ENCODE results near the gene TMEM212.

Gene TMEM212

DNA sequence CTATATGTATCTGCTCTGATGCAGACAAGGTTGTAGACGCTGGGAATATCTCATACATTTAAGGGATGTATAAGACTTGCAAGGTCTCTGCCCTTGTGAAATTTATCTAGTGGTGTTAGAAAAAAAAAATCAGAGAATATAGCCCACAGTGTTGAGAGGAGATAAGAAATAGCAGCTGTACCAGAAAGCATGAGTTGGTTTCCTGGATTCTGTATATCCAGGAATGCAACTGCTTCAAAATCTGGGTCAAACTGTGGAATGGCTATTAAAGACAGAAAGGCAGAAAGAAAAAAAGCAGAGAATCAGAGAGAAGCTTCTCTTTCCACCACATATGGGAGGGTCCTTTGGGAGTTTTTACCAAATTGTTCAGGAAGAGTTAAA lies 1.5 kb upstream of the TMEM212 start:
- TF ChIP-seq, protein P1, sequence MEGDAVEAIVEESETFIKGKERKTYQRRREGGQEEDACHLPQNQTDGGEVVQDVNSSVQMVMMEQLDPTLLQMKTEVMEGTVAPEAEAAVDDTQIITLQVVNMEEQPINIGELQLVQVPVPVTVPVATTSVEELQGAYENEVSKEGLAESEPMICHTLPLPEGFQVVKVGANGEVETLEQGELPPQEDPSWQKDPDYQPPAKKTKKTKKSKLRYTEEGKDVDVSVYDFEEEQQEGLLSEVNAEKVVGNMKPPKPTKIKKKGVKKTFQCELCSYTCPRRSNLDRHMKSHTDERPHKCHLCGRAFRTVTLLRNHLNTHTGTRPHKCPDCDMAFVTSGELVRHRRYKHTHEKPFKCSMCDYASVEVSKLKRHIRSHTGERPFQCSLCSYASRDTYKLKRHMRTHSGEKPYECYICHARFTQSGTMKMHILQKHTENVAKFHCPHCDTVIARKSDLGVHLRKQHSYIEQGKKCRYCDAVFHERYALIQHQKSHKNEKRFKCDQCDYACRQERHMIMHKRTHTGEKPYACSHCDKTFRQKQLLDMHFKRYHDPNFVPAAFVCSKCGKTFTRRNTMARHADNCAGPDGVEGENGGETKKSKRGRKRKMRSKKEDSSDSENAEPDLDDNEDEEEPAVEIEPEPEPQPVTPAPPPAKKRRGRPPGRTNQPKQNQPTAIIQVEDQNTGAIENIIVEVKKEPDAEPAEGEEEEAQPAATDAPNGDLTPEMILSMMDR (IDR thresholded peaks at IDR 0.05; ENCODE audit: poor library complexity, severe bottlenecking) = no peak
- Histone ChIP-seq H3K9me3 (ENCODE audit: severe bottlenecking) (no peaks in the 10 kb centered on the region), H3K27ac (ENCODE audit: poor library complexity, severe bottlenecking) (no peak overlapping the region), H3K4me3 (ENCODE audit: severe bottlenecking) (no peak overlapping the region), H3K4me1 (ENCODE audit: insufficient read depth, poor library complexity, severe bottlenecking) (no peaks in the 10 kb centered on the region), H3K27me3 (ENCODE audit: insufficient read depth, poor library complexity, severe bottlenecking) (no peaks in the 10 kb centered on the region), H3K36me3 (ENCODE audit: low read depth) (no peaks in the 10 kb centered on the region)
- DNase-seq (ENCODE audit: low spot score) = no peak
- no peak for ATAC-seq (ENCODE audit: low read depth)

DNA sequence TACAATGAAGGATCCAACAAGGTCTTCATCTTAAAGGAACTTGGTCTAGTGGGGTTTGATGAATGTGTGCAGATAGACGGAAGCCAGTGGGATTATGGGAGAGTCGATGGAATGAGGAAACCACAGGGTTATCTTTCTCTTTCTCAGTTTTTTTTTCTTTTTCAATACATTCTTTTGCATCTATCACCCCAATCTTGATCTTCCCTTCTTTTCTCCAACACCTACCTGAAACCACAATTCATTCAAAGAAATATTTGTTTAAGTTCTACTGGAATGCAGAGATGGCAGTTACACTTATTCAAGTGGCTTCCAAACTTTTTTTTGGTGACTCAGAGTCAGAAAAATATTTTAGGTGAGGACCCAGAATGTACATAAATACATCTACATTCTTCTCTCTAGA lies 1.7 kb downstream of the TMEM212 start:
- no peak for DNase-seq (ENCODE audit: low spot score)
- Histone ChIP-seq H3K4me1 (ENCODE audit: insufficient read depth, poor library complexity, severe bottlenecking) (no peaks in the 10 kb centered on the region), H3K27me3 (ENCODE audit: insufficient read depth, poor library complexity, severe bottlenecking) (no peaks in the 10 kb centered on the region), H3K36me3 (ENCODE audit: low read depth) (no peaks in the 10 kb centered on the region), H3K4me3 (ENCODE audit: severe bottlenecking) (no peak overlapping the region), H3K27ac (ENCODE audit: poor library complexity, severe bottlenecking) (no peak overlapping the region), H3K9me3 (ENCODE audit: severe bottlenecking) (no peaks in the 10 kb centered on the region)
- TF ChIP-seq, protein P1 (IDR thresholded peaks at IDR 0.05; ENCODE audit: poor library complexity, severe bottlenecking) = no peak
- no peak for ATAC-seq (ENCODE audit: low read depth)

DNA sequence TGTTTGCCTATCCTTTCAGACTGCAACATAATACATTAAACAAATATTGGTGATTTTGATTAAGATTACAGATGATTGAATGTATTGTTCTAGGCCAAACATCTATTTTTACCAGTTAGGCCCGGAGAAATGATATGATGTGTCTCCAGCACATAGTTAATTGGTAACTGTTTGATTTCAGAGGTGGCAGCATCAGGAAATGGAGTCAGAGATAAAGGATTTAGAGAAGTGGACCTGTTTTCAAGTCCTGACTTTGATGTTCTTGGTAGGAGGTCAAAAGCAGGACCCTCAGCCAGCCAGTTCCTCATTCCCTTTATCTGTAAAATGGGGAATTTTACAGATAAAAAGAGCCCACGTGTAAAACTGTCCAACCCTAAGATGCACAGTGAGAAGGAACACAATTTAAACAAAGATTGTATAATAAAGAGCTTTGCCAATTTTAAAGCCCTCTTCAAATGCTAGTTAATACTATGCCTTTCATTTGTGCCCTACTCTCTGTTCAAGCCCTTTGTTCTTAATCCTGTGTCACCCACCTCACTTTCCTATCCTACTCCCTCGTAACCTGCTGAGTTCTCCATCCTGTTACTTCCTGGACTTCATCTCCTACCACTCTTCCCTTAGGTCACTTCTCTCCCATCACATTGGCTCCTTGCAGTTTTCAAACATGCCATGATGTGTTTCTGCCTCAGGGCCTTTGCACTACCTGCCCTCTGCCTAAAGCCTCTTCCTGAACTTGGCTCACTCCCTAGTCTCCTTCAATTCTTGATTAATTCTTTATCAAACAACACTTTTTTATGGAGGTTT lies 2.5 kb downstream of the TMEM212 start:
- Histone ChIP-seq H3K27me3 (ENCODE audit: insufficient read depth, poor library complexity, severe bottlenecking) (no peaks in the 10 kb centered on the region), H3K36me3 (ENCODE audit: low read depth) (no peaks in the 10 kb centered on the region), H3K9me3 (ENCODE audit: severe bottlenecking) (no peaks in the 10 kb centered on the region), H3K27ac (ENCODE audit: poor library complexity, severe bottlenecking) (no peak overlapping the region), H3K4me3 (ENCODE audit: severe bottlenecking) (no peak overlapping the region), H3K4me1 (ENCODE audit: insufficient read depth, poor library complexity, severe bottlenecking) (no peaks in the 10 kb centered on the region)
- ATAC-seq (ENCODE audit: low read depth) (no peak), DNase-seq (ENCODE audit: low spot score) (no peak)
- TF ChIP-seq, protein P1 (IDR thresholded peaks at IDR 0.05; ENCODE audit: poor library complexity, severe bottlenecking) = no peak

DNA sequence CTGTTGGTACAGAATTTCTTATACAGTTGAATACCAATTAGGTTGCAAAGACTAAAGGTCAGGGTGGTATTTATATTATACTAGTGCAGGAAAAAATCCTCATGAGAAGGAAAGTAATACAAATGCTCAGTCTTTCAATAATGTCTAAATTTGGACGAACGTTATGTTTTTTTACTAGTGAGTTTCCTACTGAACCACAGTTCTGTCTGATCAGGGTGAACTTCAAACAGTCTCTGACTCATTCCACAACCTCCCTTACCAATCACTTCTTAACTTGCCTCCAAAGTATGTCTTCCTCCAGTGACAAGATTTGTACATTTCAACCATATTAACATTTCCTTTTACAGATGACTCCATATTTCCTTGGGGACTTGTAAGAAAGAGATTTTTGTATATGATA lies 3.4 kb downstream of the TMEM212 start:
- no peaks in the 10 kb centered on the region for H3K9me3 ChIP-seq (ENCODE audit: severe bottlenecking)
- ATAC-seq (ENCODE audit: low read depth) = no peak
- no peaks in the 10 kb centered on the region for H3K36me3 ChIP-seq (ENCODE audit: low read depth)
- TF ChIP-seq, protein P1 (IDR thresholded peaks at IDR 0.05; ENCODE audit: poor library complexity, severe bottlenecking) = no peak
- no peaks in the 10 kb centered on the region for H3K4me1 ChIP-seq (ENCODE audit: insufficient read depth, poor library complexity, severe bottlenecking)
- DNase-seq (ENCODE audit: low spot score) = no peak
- H3K27ac ChIP-seq (ENCODE audit: poor library complexity, severe bottlenecking) = no peak overlapping the region
- H3K4me3 ChIP-seq (ENCODE audit: severe bottlenecking) = no peak overlapping the region
- no peaks in the 10 kb centered on the region for H3K27me3 ChIP-seq (ENCODE audit: insufficient read depth, poor library complexity, severe bottlenecking)

DNA sequence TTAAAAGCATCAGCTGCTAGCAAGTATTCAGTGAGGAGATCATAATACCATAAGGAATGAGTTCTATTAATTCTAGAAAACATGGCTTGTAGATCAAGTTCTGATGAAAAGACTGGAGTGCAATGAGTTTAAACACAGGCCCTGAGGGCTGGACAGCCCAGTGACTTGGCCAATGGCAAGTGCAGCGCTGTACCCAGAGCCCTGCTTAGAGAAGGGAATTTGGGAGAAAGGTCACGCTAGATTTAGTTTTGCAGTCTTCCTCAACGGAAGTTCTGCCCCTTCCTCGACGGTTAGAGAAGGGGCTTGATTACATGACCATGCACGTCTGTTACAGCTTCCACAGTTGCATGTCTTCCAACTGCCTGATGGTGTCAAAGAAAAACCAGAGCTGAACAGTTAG lies 4.0 kb downstream of the TMEM212 start:
- H3K27ac ChIP-seq (ENCODE audit: poor library complexity, severe bottlenecking) = no peak overlapping the region

More for the DNA sequence above, 4.0 kb downstream of the TMEM212 start:
- no peak for ATAC-seq (ENCODE audit: low read depth)
- no peak for DNase-seq (ENCODE audit: low spot score)
- H3K4me1 ChIP-seq (ENCODE audit: insufficient read depth, poor library complexity, severe bottlenecking) = no peaks in the 10 kb centered on the region
- no peak overlapping the region for H3K4me3 ChIP-seq (ENCODE audit: severe bottlenecking)
- no peaks in the 10 kb centered on the region for H3K27me3 ChIP-seq (ENCODE audit: insufficient read depth, poor library complexity, severe bottlenecking)
- H3K9me3 ChIP-seq (ENCODE audit: severe bottlenecking) = no peaks in the 10 kb centered on the region
- no peaks in the 10 kb centered on the region for H3K36me3 ChIP-seq (ENCODE audit: low read depth)
- TF ChIP-seq, protein P1 (IDR thresholded peaks at IDR 0.05; ENCODE audit: poor library complexity, severe bottlenecking) = no peak

Data from RWPE2 (cell line).